Stomach (tissue), 9 donors: ENCODE data around the gene TTF2. TPM values are rescaled to one million over a fixed set of nuclear protein-coding genes. Genes with fewer than 3 reads are reported as not detected.

Experiments used
- DNase-seq, 2 donors: peaks; one replicate each; pipeline versions ENCODE4 v3.0.0 to v3.0.0-alpha.2; 2013 to 2019
- H3K27ac ChIP-seq, 5 donors: fragments of 200-600 bp in 4 of 5; sonication (generic) in 4 of 5; one replicate each; pipeline ENCODE4 v1.5.1; 2013 to 2019; ENCODE audit warnings: mild to moderate bottlenecking in 1 of 5, moderate library complexity in 1 of 5
- H3K27me3 ChIP-seq, 3 donors: fragments of 200-600 bp; sonication (generic); one replicate each; pipeline ENCODE4 v1.5.1; 2017 to 2019; ENCODE audit warnings: mixed run types in 1 of 3
- H3K36me3 ChIP-seq, 4 donors: fragments of 200-600 bp; sonication (generic); 1 replicate in 3 of 4; 2 replicates in 1 of 4; pipeline ENCODE4 v1.5.1; 2016 to 2019
- H3K4me1 ChIP-seq, 4 donors: fragments of 200-600 bp; sonication (generic); one replicate each; pipeline ENCODE4 v1.5.1; 2016 to 2019
- H3K4me3 ChIP-seq, 4 donors: fragments of 200-600 bp; sonication (generic) in 3 of 4; one replicate each; pipeline ENCODE4 v1.5.1; 2016 to 2019; ENCODE audit warnings: mild to moderate bottlenecking in 1 of 4
- H3K9me3 ChIP-seq, 4 donors: fragments of 200-600 bp; sonication (generic); one replicate each; pipeline ENCODE4 v1.5.1; 2016 to 2019
- CTCF ChIP-seq, 7 experiments: fragments of 450-650 bp in 4 of 7; fragments of 200-600 bp in 3 of 7; sonication (generic) in 3 of 7; IDR thresholded peaks; one replicate each; pipeline ENCODE4 v1.5.1; 2016 to 2019; ENCODE audit warnings: antibody characterized with exemption in 7 of 7, control low read depth in 2 of 7, mild to moderate bottlenecking in 1 of 7
- EP300 ChIP-seq: sonication (generic); formaldehyde crosslinking; IDR thresholded peaks from one replicate; pipeline ENCODE4 v1.6.1; 2017; ENCODE audit warnings: antibody characterized with exemption
- POLR2A ChIP-seq, 4 donors: fragments of 450-650 bp; IDR thresholded peaks; one replicate each; pipeline ENCODE4 v1.6.1; 2016; ENCODE audit warnings: antibody characterized with exemption in 4 of 4, control low read depth in 2 of 4, mild to moderate bottlenecking in 1 of 4, moderate library complexity in 1 of 4
- POLR2AphosphoS5 ChIP-seq, 3 donors: sonication (generic); formaldehyde crosslinking; IDR thresholded peaks; one replicate each; pipeline ENCODE4 v1.6.1; 2016; ENCODE audit warnings: antibody characterized with exemption in 3 of 3
- WGBS, 5 donors: extraction: QIAGEN DNeasy Blood & Tissue Kit in 3 of 5; methylation state at CpG; one replicate each; pipeline versions ENCODE4 v1.1.5 to v1.1.7; 2013 to 2018; 5-methylcytosine and 5-hydroxymethylcytosine counted together
- intact Hi-C: fragments of 100-400 bp; cut with DNase I; formaldehyde crosslinking; loops from one replicate; pipeline ENCODE4 v1.15.1; 2023; ENCODE audit warnings: low total_unique reads
- polyA plus RNA-seq, 3 donors: library from polyadenylated mRNA; stranded (reverse); fragments of 200-250 nt; gene quantifications; one replicate each; pipeline ENCODE4 v1.2.3, GENCODE V29; 2013
- total RNA-seq, 5 donors: library from RNA; depleted of rRNA; stranded (reverse); fragments of >200 nt; gene quantifications; one replicate each; pipeline versions ENCODE4 v1.1.0 to v1.2.3, GENCODE V29; 2014 to 2016
- donor health status: healthy with polysubstance abuse.
- donor health status: Bipolar disorder and iron deficiency.
- donor health status: healthy.

Gene TTF2
- total and polyA plus RNA-seq, 8 donors = 1.7 to 58.7 (median 10.7) TPM

- Histone ChIP-seq H3K36me3 (peaks cover 36 to 84% (median 77%) of the 10 kb centered on the region in 4 donors), H3K27ac (no peak overlapping the region), H3K9me3 (no peaks in the 10 kb centered on the region), H3K4me3 (no peak overlapping the region), H3K27me3 (no peaks in the 10 kb centered on the region), H3K4me1 (no peaks in the 10 kb centered on the region)
- no peak for TF ChIP-seq POLR2A (IDR thresholded peaks at IDR 0.05)
- WGBS, 5 donors = 49 to 77% (median 54%) methylated on average over 3 of the region's 3 CpGs
- no peak for DNase-seq
- intact Hi-C loops = no loop called here
Observed at GRCh38 chr1:117077267-117077666, 17.1 kb downstream of the TTF2 start.

GRCh38 chr1:117079737-117080136 is 19.6 kb downstream of the TTF2 start:
- H3K9me3 ChIP-seq = no peaks in the 10 kb centered on the region
- H3K4me3 ChIP-seq = no peak overlapping the region
- TF ChIP-seq CTCF (IDR thresholded peaks at IDR 0.05) (no peak), EP300 (no peak), POLR2A (IDR thresholded peaks at IDR 0.05) (no peak), POLR2AphosphoS5 (IDR thresholded peaks at IDR 0.05) (no peak)
- no peak overlapping the region for H3K27ac ChIP-seq
- peak in 1 of 2 donors; percentile 64 for DNase-seq
- intact Hi-C loops = no loop called here
- WGBS, 5 donors = 49 to 89% (median 66%) methylated on average over 6 of the region's 6 CpGs
- peaks cover 32 to 100% (median 93%) of the 10 kb centered on the region in 4 donors for H3K36me3 ChIP-seq
- H3K27me3 ChIP-seq = no peaks in the 10 kb centered on the region
- no peaks in the 10 kb centered on the region for H3K4me1 ChIP-seq

GRCh38 chr1:117084231-117084630 is 24.1 kb downstream of the TTF2 start:
- Histone ChIP-seq H3K9me3 (no peaks in the 10 kb centered on the region), H3K36me3 (peaks cover 15 to 86% (median 65%) of the 10 kb centered on the region in 4 donors), H3K27me3 (no peaks in the 10 kb centered on the region), H3K4me3 (no peak overlapping the region), H3K27ac (no peak overlapping the region), H3K4me1 (no peaks in the 10 kb centered on the region)
- no peak for DNase-seq
- WGBS, 5 donors = 81 to 98% (median 82%) methylated on average over 5 to 6 of the region's 6 CpGs
- intact Hi-C loops = no loop called here
- TF ChIP-seq POLR2A (IDR thresholded peaks at IDR 0.05) = no peak
- no peak for TF ChIP-seq CTCF (IDR thresholded peaks at IDR 0.05)
- TF ChIP-seq POLR2AphosphoS5 (IDR thresholded peaks at IDR 0.05) = no peak
- no peak for TF ChIP-seq EP300

GRCh38 chr1:117087686-117088085 is 27.6 kb downstream of the TTF2 start:
- 95 to 97% (median 96%) methylated on average over 6 of the region's 6 CpGs for WGBS, 5 donors
- H3K27me3 ChIP-seq = no peaks in the 10 kb centered on the region

More at GRCh38 chr1:117087686-117088085, 27.6 kb downstream of the TTF2 start:
- Histone ChIP-seq H3K4me1 (no peaks in the 10 kb centered on the region), H3K4me3 (no peak overlapping the region), H3K9me3 (no peaks in the 10 kb centered on the region), H3K36me3 (peaks cover 18 to 84% (median 61%) of the 10 kb centered on the region in 4 donors), H3K27ac (no peak overlapping the region)
- no peak for TF ChIP-seq POLR2A (IDR thresholded peaks at IDR 0.05)
- TF ChIP-seq EP300 = no peak
- TF ChIP-seq CTCF (IDR thresholded peaks at IDR 0.05) = no peak
- TF ChIP-seq POLR2AphosphoS5 (IDR thresholded peaks at IDR 0.05) = no peak
- DNase-seq = no peak
- intact Hi-C loops = no loop called here
